Stomach (tissue), 9 donors: Measurements from ENCODE around the gene ENAM. TPM values are rescaled to one million over a fixed set of nuclear protein-coding genes. Genes with fewer than 3 reads are reported as not detected.

Experiments used
- DNase-seq, 2 donors: peaks; one replicate each; pipeline versions ENCODE4 v3.0.0 to v3.0.0-alpha.2; 2013 to 2019
- H3K27ac ChIP-seq, 5 donors: fragments of 200-600 bp in 4 of 5; sonication (generic) in 4 of 5; one replicate each; pipeline ENCODE4 v1.5.1; 2013 to 2019; ENCODE audit warnings: mild to moderate bottlenecking in 1 of 5, moderate library complexity in 1 of 5
- H3K27me3 ChIP-seq, 3 donors: fragments of 200-600 bp; sonication (generic); one replicate each; pipeline ENCODE4 v1.5.1; 2017 to 2019; ENCODE audit warnings: mixed run types in 1 of 3
- H3K36me3 ChIP-seq, 4 donors: fragments of 200-600 bp; sonication (generic); 1 replicate in 3 of 4; 2 replicates in 1 of 4; pipeline ENCODE4 v1.5.1; 2016 to 2019
- H3K4me1 ChIP-seq, 4 donors: fragments of 200-600 bp; sonication (generic); one replicate each; pipeline ENCODE4 v1.5.1; 2016 to 2019
- H3K4me3 ChIP-seq, 4 donors: fragments of 200-600 bp; sonication (generic) in 3 of 4; one replicate each; pipeline ENCODE4 v1.5.1; 2016 to 2019; ENCODE audit warnings: mild to moderate bottlenecking in 1 of 4
- H3K9me3 ChIP-seq, 4 donors: fragments of 200-600 bp; sonication (generic); one replicate each; pipeline ENCODE4 v1.5.1; 2016 to 2019
- EP300 ChIP-seq: sonication (generic); formaldehyde crosslinking; IDR thresholded peaks from one replicate; pipeline ENCODE4 v1.6.1; 2017; ENCODE audit warnings: antibody characterized with exemption
- POLR2A ChIP-seq, 4 donors: fragments of 450-650 bp; IDR thresholded peaks; one replicate each; pipeline ENCODE4 v1.6.1; 2016; ENCODE audit warnings: antibody characterized with exemption in 4 of 4, control low read depth in 2 of 4, mild to moderate bottlenecking in 1 of 4, moderate library complexity in 1 of 4
- POLR2AphosphoS5 ChIP-seq, 3 donors: sonication (generic); formaldehyde crosslinking; IDR thresholded peaks; one replicate each; pipeline ENCODE4 v1.6.1; 2016; ENCODE audit warnings: antibody characterized with exemption in 3 of 3
- WGBS, 5 donors: extraction: QIAGEN DNeasy Blood & Tissue Kit in 3 of 5; methylation state at CpG; one replicate each; pipeline versions ENCODE4 v1.1.5 to v1.1.7; 2013 to 2018; 5-methylcytosine and 5-hydroxymethylcytosine counted together
- intact Hi-C: fragments of 100-400 bp; cut with DNase I; formaldehyde crosslinking; loops from one replicate; pipeline ENCODE4 v1.15.1; 2023; ENCODE audit warnings: low total_unique reads
- polyA plus RNA-seq, 3 donors: library from polyadenylated mRNA; stranded (reverse); fragments of 200-250 nt; gene quantifications; one replicate each; pipeline ENCODE4 v1.2.3, GENCODE V29; 2013
- total RNA-seq, 5 donors: library from RNA; depleted of rRNA; stranded (reverse); fragments of >200 nt; gene quantifications; one replicate each; pipeline versions ENCODE4 v1.1.0 to v1.2.3, GENCODE V29; 2014 to 2016
- TF ChIP-seq, protein P1 (sequence below), 7 experiments: fragments of 450-650 bp in 4 of 7; fragments of 200-600 bp in 3 of 7; sonication (generic) in 3 of 7; IDR thresholded peaks; one replicate each; pipeline ENCODE4 v1.5.1; 2016 to 2019; ENCODE audit warnings: antibody characterized with exemption in 7 of 7, control low read depth in 2 of 7, mild to moderate bottlenecking in 1 of 7
- donor health status: healthy with polysubstance abuse.
- donor health status: Bipolar disorder and iron deficiency.
- donor health status: healthy.

Gene ENAM
- total and polyA plus RNA-seq, 8 donors: 0.14 to 1.7 (median 0.44) TPM; not detected in 2

DNA sequence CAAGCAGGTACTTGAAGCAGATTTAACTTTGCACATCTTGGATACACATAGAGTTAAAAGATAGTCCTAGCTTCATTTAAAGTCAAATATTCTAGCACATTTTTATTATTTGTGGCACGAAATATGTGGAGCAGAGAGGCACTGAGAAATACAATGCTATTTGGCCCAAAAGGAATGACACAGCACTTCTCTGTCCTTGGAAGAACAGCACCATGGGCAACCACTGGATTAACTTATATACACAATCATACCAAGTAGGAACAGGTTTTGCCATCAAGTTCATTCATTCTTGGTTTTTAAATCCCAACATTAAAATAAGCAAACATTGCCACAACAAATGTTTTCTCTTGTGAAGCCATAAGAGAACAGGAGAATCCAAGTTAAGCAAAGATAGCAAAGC lies 924 bp upstream of the ENAM start:
- TF ChIP-seq POLR2AphosphoS5 (IDR thresholded peaks at IDR 0.05) (no peak), EP300 (no peak), POLR2A (IDR thresholded peaks at IDR 0.05) (no peak)
- TF ChIP-seq, protein P1, sequence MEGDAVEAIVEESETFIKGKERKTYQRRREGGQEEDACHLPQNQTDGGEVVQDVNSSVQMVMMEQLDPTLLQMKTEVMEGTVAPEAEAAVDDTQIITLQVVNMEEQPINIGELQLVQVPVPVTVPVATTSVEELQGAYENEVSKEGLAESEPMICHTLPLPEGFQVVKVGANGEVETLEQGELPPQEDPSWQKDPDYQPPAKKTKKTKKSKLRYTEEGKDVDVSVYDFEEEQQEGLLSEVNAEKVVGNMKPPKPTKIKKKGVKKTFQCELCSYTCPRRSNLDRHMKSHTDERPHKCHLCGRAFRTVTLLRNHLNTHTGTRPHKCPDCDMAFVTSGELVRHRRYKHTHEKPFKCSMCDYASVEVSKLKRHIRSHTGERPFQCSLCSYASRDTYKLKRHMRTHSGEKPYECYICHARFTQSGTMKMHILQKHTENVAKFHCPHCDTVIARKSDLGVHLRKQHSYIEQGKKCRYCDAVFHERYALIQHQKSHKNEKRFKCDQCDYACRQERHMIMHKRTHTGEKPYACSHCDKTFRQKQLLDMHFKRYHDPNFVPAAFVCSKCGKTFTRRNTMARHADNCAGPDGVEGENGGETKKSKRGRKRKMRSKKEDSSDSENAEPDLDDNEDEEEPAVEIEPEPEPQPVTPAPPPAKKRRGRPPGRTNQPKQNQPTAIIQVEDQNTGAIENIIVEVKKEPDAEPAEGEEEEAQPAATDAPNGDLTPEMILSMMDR (IDR thresholded peaks at IDR 0.05): no peak
- Histone ChIP-seq H3K27me3 (no peaks in the 10 kb centered on the region), H3K36me3 (no peaks in the 10 kb centered on the region), H3K4me1 (peaks cover 0 to 7% (median 0%) of the 10 kb centered on the region in 4 donors), H3K4me3 (no peak overlapping the region), H3K27ac (no peak overlapping the region), H3K9me3 (no peaks in the 10 kb centered on the region)
- no peak for DNase-seq
- WGBS, 5 donors: 78 to 95% (median 86%) methylated on average over 1 of the region's 1 CpG
- intact Hi-C loops: no loop called here

DNA sequence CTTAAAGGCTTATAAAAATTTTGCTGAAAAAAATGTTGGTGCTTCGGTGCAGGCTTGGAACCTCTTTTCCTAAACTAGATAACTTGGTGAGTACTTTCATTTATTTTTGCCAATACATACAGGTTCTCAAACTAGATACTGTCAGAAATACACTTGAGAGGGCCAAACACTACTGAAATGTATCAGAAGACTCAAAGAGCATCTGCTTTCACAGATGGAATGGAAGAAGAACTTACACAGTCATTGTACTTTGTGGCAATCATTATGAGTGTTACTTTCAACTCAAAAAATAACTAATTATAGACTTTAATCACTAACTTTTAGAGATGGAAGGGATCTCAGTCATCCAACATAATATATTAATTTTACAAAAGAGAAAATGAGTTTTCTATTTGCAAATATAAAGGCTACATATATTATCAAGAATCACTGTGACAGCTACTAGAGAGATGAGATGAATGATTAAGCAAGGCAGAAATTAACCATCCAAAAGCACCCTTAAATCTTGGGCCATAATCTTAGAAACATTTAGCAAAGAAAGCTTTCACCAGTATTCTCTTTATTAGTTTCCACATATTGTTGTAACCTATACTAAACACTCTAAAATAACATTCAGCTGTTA lies 1.0 kb downstream of the ENAM start:
- H3K27ac ChIP-seq: no peak overlapping the region
- intact Hi-C loops: no loop called here
- H3K36me3 ChIP-seq: no peaks in the 10 kb centered on the region
- H3K9me3 ChIP-seq: no peaks in the 10 kb centered on the region
- TF ChIP-seq, protein P1 (IDR thresholded peaks at IDR 0.05): no peak
- TF ChIP-seq EP300: no peak
- no peak for TF ChIP-seq POLR2AphosphoS5 (IDR thresholded peaks at IDR 0.05)
- TF ChIP-seq POLR2A (IDR thresholded peaks at IDR 0.05): no peak
- DNase-seq: no peak
- H3K4me3 ChIP-seq: no peak overlapping the region
- H3K27me3 ChIP-seq: no peaks in the 10 kb centered on the region
- H3K4me1 ChIP-seq: no peaks in the 10 kb centered on the region
- 77 to 93% (median 84%) methylated on average over 1 of the region's 1 CpG for WGBS, 5 donors

DNA sequence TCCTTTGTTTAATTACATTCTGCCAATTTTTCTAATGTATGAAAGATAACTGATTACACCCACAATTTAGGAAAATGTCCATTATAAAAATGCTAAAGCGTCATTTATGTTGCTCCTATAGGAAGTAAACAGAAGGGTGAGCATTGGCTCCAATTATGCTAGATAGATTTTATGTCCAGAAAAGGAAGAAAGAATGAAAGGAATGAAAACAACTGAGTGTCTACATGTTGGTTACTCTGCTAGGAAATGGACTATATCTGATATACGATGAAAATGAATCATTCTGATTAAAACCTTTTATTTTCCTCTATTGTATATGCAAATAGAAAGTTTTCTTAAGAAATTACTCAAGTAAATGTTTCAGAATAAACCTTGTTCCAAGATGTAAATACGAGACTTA lies 1.6 kb downstream of the ENAM start:
- intact Hi-C loops: no loop called here
- H3K4me3 ChIP-seq: no peak overlapping the region
- no peaks in the 10 kb centered on the region for H3K27me3 ChIP-seq
- no peaks in the 10 kb centered on the region for H3K36me3 ChIP-seq
- DNase-seq: no peak
- WGBS, 5 donors: 54 to 70% (median 62%) methylated on average over 3 of the region's 3 CpGs
- no peaks in the 10 kb centered on the region for H3K9me3 ChIP-seq
- no peak overlapping the region for H3K27ac ChIP-seq
- H3K4me1 ChIP-seq: no peaks in the 10 kb centered on the region
- TF ChIP-seq, protein P1 (IDR thresholded peaks at IDR 0.05): no peak
- TF ChIP-seq POLR2A (IDR thresholded peaks at IDR 0.05): no peak
- no peak for TF ChIP-seq POLR2AphosphoS5 (IDR thresholded peaks at IDR 0.05)

DNA sequence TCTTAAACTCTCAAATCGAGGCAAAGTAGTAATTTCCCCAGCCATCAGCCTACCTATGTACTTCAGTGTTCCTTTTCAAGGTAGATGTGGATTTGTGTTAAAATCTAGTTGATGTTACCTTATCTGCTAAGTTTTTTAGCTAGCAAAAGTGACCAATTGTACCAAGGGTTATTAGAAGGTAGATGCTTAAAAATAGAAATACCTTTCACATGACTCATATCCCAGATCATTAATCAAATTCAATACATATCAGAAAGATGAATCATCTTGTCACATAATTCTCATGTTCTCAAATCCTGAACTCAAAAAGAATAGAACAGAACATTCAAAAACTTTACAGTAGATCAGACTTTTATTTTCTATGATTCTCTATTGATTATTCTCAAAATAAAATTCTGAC lies 3.5 kb downstream of the ENAM start:
- no peaks in the 10 kb centered on the region for H3K9me3 ChIP-seq
- no peak overlapping the region for H3K4me3 ChIP-seq
- H3K36me3 ChIP-seq: no peaks in the 10 kb centered on the region
- H3K27ac ChIP-seq: no peak overlapping the region
- H3K27me3 ChIP-seq: no peaks in the 10 kb centered on the region
- peaks cover 0 to 5% (median 2%) of the 10 kb centered on the region in 4 donors for H3K4me1 ChIP-seq
- WGBS, 5 donors: 79 to 95% (median 86%) methylated on average over 1 of the region's 1 CpG
- TF ChIP-seq, protein P1 (IDR thresholded peaks at IDR 0.05): no peak
- TF ChIP-seq POLR2AphosphoS5 (IDR thresholded peaks at IDR 0.05): no peak
- no peak for TF ChIP-seq POLR2A (IDR thresholded peaks at IDR 0.05)
- no peak for TF ChIP-seq EP300
- DNase-seq: no peak
- intact Hi-C loops: no loop called here
